Measurements from ENCODE around the gene LAMA2.

Gene LAMA2

DNA sequence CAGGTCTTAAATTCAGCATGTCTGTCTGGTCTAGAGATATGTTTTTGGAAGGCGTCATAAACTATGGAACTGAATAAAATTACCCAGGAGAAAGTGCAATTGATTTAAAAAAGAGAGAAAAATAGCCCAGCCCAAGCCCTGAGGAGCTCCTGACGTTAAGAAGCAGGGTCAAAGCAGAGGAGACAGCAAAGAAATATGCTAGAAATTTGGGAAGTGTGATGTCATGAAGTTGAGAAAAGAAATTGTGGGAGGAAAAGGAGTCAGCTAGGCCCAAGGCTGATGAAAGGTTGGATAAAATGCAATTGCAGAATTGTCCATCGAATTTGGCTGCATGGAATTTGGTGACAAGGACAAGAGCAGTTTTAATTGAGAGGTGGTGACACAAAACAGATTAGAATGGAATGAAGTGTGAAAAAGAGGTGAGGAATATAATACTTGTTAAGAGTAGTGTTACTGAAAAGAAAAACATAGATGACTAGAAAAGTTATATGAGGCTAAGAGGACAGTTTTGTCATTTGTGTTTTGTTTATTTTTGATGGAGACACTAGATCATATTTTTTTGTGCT lies 381.6 kb downstream of the LAMA2 start:
- DNase-seq (ENCODE audit: low spot score): no peak

- no peak for DNase-seq (ENCODE audit: low spot score)
Observed at GRCh38 chr6:129267028-129267427, 384.1 kb downstream of the LAMA2 start.

GRCh38 chr6:129269076-129269475 lies 386.1 kb downstream of the LAMA2 start:
- no peak for DNase-seq (ENCODE audit: low spot score)

- no peak for DNase-seq (ENCODE audit: low spot score)
Observed at GRCh38 chr6:129269891-129270290, 387.0 kb downstream of the LAMA2 start.

DNA sequence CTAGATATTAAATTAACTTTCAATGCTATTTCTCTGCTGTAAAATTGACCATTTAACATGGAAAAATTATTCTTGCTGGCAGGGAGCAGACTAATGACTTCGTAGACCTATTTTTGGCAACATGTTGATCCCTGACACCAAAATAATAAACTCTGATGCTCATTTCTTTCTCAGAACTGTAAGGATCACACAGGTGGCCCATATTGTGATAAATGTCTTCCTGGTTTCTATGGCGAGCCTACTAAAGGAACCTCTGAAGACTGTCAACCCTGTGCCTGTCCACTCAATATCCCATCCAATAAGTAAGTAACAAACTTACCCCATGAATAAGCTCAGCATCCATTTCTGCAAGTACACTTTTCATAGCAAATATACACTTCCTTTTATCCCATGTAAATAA lies 387.5 kb downstream of the LAMA2 start:
- no peak for DNase-seq (ENCODE audit: low spot score)

DNA sequence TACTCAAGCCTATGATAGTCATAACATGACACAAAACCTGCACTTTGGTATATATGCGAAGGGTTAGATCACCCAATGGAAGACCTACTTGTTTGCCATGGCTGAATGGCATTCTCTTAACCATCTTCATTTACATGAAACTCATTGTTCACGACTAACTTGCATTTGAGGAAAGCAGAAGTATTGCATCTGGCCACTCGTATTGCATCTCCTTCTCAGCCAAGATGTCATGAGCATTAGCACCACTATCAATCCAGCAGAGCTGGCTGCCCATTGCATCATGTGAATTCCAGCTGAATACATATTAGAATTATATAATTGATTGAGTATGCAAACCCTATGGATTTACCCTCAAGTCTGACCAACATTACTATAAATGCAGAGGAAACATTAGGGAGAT lies 390.2 kb downstream of the LAMA2 start:
- no peak for DNase-seq (ENCODE audit: low spot score)

DNA sequence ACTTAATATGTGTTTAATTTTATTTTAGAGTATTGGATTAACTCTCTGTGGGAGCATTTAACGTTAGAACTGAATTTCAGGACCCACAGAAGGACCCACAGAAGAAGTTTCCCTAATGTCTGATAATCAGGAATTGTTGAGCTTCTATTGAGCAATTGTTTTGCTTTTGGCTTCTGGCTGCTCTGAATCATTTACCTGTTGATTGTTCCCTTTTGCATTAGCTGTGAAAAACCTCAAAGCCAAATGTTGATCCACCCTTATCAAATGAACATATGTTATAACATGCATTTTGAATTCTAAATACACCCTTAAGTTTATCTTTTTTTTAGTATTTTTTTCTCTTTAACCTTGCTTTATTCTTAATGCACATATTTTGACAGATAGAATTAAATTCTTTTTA lies 393.5 kb downstream of the LAMA2 start:
- DNase-seq (ENCODE audit: low spot score): no peak

GRCh38 chr6:129276986-129277385 lies 394.0 kb downstream of the LAMA2 start:
- DNase-seq (ENCODE audit: low spot score): no peak

GRCh38 chr6:129279343-129280292 lies 396.7 kb downstream of the LAMA2 start:
- no peak for DNase-seq (ENCODE audit: low spot score)

- DNase-seq (ENCODE audit: low spot score): no peak
Observed at GRCh38 chr6:129280293-129280644, 397.3 kb downstream of the LAMA2 start.

- DNase-seq (ENCODE audit: low spot score): no peak
Observed at GRCh38 chr6:129280749-129281148, 397.8 kb downstream of the LAMA2 start.

DNA sequence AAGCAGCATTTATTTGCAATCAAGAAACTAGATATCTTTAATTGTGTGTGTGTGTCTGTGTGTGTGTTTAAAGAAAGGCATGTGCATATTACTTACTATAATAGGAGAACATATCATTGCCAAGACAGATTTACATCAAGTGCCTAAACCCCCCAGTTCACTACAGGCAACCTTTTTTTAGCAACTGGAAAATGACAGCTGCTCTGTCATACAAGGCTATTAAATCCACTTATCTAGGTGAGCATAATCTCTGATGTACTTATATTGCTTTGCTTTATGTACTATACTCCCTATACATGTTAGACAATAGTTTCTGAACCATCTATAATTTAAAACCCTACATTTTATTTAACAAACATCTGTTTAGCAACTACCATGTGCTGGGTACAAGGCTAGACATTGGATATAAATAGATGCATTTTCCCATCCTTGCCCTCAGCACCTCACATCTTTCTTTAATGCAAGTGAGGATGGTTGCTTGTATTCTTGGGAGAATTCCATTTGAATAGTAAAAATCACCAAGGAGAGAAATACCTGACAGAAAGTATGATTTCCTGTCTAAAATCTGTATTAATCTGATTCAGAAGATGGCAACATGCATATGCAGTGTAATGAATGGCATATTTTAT lies 398.3 kb downstream of the LAMA2 start:
- DNase-seq (ENCODE audit: low spot score): no peak

DNA sequence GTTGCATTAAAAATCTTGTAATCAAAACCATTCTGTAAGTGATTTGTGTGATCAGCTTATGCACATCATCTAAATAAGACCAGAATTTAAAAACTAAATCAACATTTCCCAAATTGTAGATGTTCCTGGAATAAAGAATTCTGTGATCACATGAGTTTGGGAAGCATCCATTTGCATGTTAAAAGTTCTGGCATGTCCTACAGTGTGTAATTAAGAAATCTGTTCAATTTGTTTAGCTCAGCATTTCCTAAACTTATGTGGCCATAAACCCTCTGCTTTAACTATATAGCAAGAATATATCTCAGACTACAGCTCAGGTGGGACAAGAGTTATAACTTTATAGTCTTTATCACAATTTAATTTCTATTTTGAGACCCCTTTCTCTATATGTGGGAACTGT lies 399.1 kb downstream of the LAMA2 start:
- DNase-seq (ENCODE audit: low spot score): no peak

DNA sequence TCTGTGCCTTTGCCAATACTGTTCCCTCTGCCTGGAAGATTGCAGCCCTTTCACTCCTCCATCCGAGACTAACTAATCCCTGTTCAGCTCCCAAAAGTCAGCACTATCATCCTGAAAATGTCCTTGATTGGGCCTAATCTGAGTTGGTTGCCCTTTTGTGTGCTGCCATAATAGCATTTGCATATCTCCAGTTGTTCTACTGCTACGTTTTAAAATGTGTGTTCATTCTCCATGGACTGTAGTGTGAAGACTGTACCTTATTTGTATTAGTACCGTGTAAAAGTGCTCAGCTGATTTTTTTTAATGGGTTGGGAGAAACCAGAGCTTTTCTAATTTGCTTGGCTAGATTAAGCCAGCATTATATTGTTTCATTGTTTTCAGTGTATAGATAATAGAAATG lies 401.3 kb downstream of the LAMA2 start:
- DNase-seq (ENCODE audit: low spot score): no peak

DNA sequence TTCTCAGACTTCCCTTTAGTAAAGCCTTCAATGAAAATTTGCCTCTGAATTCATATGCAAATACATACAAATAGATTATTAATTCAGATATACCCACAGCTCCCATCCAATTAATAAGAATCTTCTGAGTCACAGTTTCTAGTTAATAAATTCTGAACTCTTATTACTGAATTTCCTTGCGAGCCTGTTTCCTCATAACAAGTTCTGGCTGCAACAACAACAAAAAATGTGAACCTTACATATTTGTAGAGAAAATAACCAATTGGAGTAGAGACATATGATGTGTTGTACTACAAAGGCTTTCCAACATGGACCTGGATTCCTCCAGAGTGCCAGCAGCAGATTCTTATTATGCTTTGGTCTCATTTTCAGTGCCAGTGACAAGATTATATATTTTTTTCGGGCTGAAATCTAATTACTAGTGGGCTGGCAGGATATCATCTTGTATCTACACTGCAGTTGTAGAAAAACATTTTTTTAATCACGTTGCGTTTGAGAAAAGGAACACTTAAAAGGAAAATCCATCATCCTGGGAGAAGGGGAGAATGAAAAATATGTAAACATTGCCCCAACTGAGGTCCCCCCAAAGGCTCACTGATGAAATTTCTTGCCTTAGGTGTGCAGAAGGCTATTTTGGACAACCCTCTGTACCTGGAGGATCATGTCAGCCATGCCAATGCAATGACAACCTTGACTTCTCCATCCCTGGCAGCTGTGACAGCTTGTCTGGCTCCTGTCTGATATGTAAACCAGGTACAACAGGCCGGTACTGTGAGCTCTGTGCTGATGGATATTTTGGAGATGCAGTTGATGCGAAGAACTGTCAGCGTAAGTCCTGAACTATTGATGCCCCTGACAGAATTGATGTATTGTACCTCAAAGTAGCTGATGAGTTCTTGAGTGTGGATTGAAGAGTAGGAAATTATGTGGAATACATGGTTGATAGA lies 404.6 kb downstream of the LAMA2 start:
- DNase-seq (ENCODE audit: low spot score): no peak

DNA sequence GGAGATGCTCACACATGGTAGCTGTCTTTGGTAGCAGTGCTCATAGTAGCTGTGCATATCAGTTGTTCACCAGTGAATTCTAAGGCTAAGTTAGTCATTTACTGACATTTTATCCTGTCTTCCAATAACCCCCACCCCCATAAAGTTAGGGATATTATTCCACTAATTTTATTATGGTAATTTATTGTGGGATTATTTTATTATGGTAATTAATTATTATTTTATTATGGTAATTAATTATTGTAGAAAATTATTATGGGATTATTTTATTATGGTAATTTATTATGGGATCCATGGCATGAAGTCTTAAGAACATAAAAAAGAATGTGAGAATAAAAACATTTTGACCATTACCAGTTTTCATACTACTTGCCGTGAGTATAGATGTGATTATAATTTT lies 406.5 kb downstream of the LAMA2 start:
- no peak for DNase-seq (ENCODE audit: low spot score)

DNA sequence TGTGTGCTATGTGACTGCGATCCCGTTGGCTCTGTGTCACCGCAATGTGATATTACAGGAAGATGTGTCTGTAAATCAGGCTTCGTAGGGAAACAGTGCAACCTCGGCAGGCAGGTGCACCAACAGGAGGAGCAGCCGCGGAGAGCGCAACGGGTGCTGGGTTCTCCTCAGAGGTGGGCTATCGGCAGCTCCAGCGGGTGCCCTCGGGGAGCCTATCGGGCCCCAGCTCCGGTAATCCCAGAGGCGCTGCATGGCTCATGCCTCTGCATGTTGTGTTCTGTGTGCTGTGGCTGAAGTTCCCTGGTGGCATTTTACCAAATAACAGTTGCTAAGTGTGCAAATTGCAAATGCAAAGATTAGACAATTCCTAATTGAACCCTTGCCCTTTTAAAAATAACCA lies 409.9 kb downstream of the LAMA2 start:
- no peak for DNase-seq (ENCODE audit: low spot score)

DNA sequence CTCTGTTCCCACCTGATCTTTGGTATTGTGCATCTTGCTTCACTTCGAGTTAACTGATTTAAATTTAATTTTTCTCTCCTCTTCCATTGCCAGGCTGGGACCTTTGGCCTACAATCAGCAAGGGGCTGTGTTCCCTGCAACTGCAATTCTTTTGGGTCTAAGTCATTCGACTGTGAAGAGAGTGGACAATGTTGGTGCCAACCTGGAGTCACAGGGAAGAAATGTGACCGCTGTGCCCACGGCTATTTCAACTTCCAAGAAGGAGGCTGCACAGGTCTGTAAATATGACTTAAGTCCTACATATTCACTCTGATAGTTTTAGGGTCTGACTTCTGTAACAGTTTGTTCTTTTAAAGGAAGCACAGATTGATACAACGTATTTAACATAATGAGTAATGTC lies 414.7 kb downstream of the LAMA2 start:
- DNase-seq (ENCODE audit: low spot score): no peak

DNA sequence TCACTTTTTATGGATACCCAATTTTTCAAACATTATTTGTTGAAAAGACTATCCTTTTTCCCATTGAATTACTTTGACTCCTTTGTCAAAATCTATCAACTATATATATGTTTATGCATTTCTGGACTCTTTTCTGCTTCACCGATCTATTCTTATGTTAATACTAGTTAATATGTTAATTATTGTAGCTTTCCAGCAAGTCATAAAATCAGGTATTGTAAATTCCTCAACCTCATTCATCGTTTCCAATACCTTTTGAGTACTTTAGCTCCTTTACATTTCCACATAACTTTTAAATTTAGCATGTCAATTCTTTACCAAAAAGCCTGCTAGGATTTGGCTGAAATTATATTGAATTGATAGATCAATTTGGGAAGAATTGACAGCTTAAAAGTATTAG lies 419.7 kb downstream of the LAMA2 start:
- DNase-seq (ENCODE audit: low spot score): no peak

- DNase-seq (ENCODE audit: low spot score): no peak
Observed at GRCh38 chr6:129306826-129307225, 423.9 kb downstream of the LAMA2 start.

DNA sequence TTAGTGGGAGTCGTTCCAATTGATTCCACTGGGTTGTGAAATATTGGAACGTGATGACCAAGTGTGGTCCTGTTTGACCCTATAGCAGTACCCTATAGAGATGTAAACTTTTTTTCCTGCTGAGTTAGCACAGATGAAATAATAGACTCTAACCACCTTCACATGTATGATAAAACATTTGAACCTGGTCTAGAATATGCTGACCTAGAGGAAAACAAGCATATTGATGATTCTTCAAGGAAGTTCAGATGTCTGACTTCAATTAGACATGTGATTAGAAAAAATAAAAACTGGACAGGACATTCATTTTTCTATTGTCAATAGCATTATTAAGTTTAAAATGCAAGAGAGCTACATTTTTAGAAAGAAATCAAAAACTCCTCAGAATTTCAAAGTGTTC lies 424.9 kb downstream of the LAMA2 start:
- DNase-seq (ENCODE audit: low spot score): no peak

DNA sequence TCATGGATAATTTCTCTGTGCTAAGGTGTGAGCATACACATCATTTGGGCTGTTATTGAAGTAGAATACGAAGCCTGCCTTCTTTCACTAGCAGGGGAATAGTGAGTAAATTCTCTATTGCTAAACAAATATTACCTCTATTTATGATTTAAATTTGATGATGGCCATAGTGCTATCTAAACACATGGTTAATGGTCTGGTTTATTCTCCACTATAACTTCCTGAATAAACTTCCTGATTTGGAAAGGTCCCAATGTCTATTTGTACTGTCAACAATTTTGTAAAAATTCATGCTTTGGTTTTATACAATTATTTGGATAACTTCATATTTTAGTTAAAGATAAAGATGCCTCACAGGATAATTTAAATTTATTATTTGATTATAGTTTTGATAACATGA lies 426.2 kb downstream of the LAMA2 start:
- no peak for DNase-seq (ENCODE audit: low spot score)
